Dermis microvascular lymphatic vessel endothelial cell (primary cell): Measurements from ENCODE around the gene ARL11. TPM values are rescaled to one million over a fixed set of nuclear protein-coding genes. Genes with fewer than 3 reads are reported as not detected.
"Not testable (repeated sequence)": the region's sequence is repeated elsewhere in the genome, so short reads cannot be mapped to it uniquely, and the experiment has no call there.

Experiments used
- DNase-seq, 2 donors: peaks; one replicate each; pipeline versions ENCODE4 v3.0.0 to v3.0.0-alpha.2; 2010; ENCODE audit warnings: low read depth in 2 of 2
- total RNA-seq: library from RNA; depleted of rRNA; stranded (reverse); fragments of >200 nt; gene quantifications from 2 replicates; pipeline ENCODE4 v1.2.1, GENCODE V29; 2014

Gene ARL11
- total RNA-seq, 1 donor from 2014 or later: 0.26 TPM

GRCh38 chr13:49612042-49612441 is 16.3 kb upstream of the ARL11 start:
- DNase-seq: not testable (repeated sequence)

GRCh38 chr13:49615836-49616675 is 12.3 kb upstream of the ARL11 start:
- DNase-seq: peak; percentile 86 to 89

GRCh38 chr13:49616676-49617065 is 11.6 kb upstream of the ARL11 start:
- DNase-seq: no peak

GRCh38 chr13:49620170-49620621 is 8.1 kb upstream of the ARL11 start:
- no peak for DNase-seq

GRCh38 chr13:49622174-49622946 is 5.9 kb upstream of the ARL11 start:
- DNase-seq: peak; percentile 75 to 81

- no peak for DNase-seq
Observed at GRCh38 chr13:49624229-49624628, 4.1 kb upstream of the ARL11 start.

GRCh38 chr13:49625392-49626079 is 2.8 kb upstream of the ARL11 start:
- DNase-seq: no peak

GRCh38 chr13:49629196-49629938 is 1.1 kb downstream of the ARL11 start:
- peak in 1 of 2 donors; percentile 71 for DNase-seq

- peak; percentile 61 to 89 for DNase-seq
Observed at GRCh38 chr13:49629947-49630346, 1.6 kb downstream of the ARL11 start.

- no peak for DNase-seq
Observed at GRCh38 chr13:49630580-49630979, 2.3 kb downstream of the ARL11 start.

- no peak for DNase-seq
Observed at GRCh38 chr13:49632156-49632555, 3.8 kb downstream of the ARL11 start.

GRCh38 chr13:49633710-49634109 is 5.4 kb downstream of the ARL11 start:
- DNase-seq: peak; percentile 91 to 95

GRCh38 chr13:49635599-49636433 is 7.5 kb downstream of the ARL11 start:
- DNase-seq: no peak

- no peak for DNase-seq
Observed at GRCh38 chr13:49636705-49637104, 8.4 kb downstream of the ARL11 start.

GRCh38 chr13:49638030-49638743 is 9.9 kb downstream of the ARL11 start:
- no peak for DNase-seq

GRCh38 chr13:49638744-49639072 is 10.4 kb downstream of the ARL11 start:
- DNase-seq: no peak

GRCh38 chr13:49641801-49642291 is 13.5 kb downstream of the ARL11 start:
- no peak for DNase-seq

- no peak for DNase-seq
Observed at GRCh38 chr13:49643035-49643646, 14.8 kb downstream of the ARL11 start.

GRCh38 chr13:49645451-49645850 is 17.1 kb downstream of the ARL11 start:
- DNase-seq: peak; percentile 74 to 89
